Sigmoid colon (tissue), 7 donors: ENCODE data around the gene MAP2K3. TPM values are rescaled to one million over a fixed set of nuclear protein-coding genes. Genes with fewer than 3 reads are reported as not detected.
A peak's percentile ranks its signal among the peaks of the same experiment; 100 is the strongest.

Experiments
- DNase-seq: peaks from one replicate; pipeline ENCODE4 v3.0.0-alpha.2; 2019
- H3K27ac ChIP-seq, 4 donors: fragments of 200-600 bp; sonication (generic); one replicate each; pipeline ENCODE4 v1.5.1; 2016 to 2019; ENCODE audit warnings: mild to moderate bottlenecking in 1 of 4
- H3K27me3 ChIP-seq, 3 donors: fragments of 200-600 bp; sonication (generic); one replicate each; pipeline ENCODE4 v1.5.1; 2019; ENCODE audit warnings: mild to moderate bottlenecking in 1 of 3
- H3K36me3 ChIP-seq, 4 donors: fragments of 200-600 bp; sonication (generic); one replicate each; pipeline ENCODE4 v1.5.1; 2016 to 2019
- H3K4me1 ChIP-seq, 4 donors: fragments of 200-600 bp; sonication (generic); one replicate each; pipeline ENCODE4 v1.5.1; 2017 to 2019
- H3K4me3 ChIP-seq, 4 donors: fragments of 200-600 bp; sonication (generic); one replicate each; pipeline ENCODE4 v1.5.1; 2017 to 2019; ENCODE audit warnings: mild to moderate bottlenecking in 2 of 4, moderate library complexity in 1 of 4
- H3K9me3 ChIP-seq, 4 donors: fragments of 200-600 bp in 3 of 4; sonication (generic) in 3 of 4; one replicate each; pipeline versions ENCODE4 v1.5.1 to v1.6.1; 2013 to 2019
- CTCF ChIP-seq, 4 experiments: fragments of 450-650 bp in 3 of 4; fragments of 200-600 bp in 1 of 4; IDR thresholded peaks; one replicate each; pipeline ENCODE4 v1.5.1; 2016 to 2019; ENCODE audit warnings: antibody characterized with exemption in 4 of 4, mild to moderate bottlenecking in 3 of 4, moderate library complexity in 2 of 4
- EP300 ChIP-seq, 4 donors: sonication (generic); formaldehyde crosslinking; IDR thresholded peaks; one replicate each; pipeline ENCODE4 v1.6.1; 2017; ENCODE audit warnings: antibody characterized with exemption in 4 of 4
- POLR2A ChIP-seq, 2 donors: fragments of 450-650 bp; IDR thresholded peaks; one replicate each; pipeline ENCODE4 v1.6.1; 2016; ENCODE audit warnings: antibody characterized with exemption in 2 of 2, mild to moderate bottlenecking in 2 of 2, moderate library complexity in 2 of 2
- POLR2AphosphoS5 ChIP-seq, 4 donors: sonication (generic); formaldehyde crosslinking; IDR thresholded peaks; one replicate each; pipeline ENCODE4 v1.6.1; 2017; ENCODE audit warnings: antibody characterized with exemption in 4 of 4
- WGBS, 2 donors: extraction: QIAGEN DNeasy Blood & Tissue Kit; methylation state at CpG; one replicate each; pipeline ENCODE4 v1.1.7; 2013; 5-methylcytosine and 5-hydroxymethylcytosine counted together
- intact Hi-C: fragments of 100-400 bp; cut with DNase I; formaldehyde crosslinking; loops from one replicate; pipeline ENCODE4 v1.15.1; 2023
- polyA plus RNA-seq, 3 donors: library from polyadenylated mRNA; stranded (reverse); fragments of 200-250 nt; gene quantifications; one replicate each; pipeline ENCODE4 v1.2.3, GENCODE V29; 2013
- total RNA-seq, 4 donors: library from RNA; depleted of rRNA; stranded (reverse); fragments of >200 nt; gene quantifications; one replicate each; pipeline ENCODE4 v1.1.0, GENCODE V29; 2016
- donor health status: healthy with polysubstance abuse.
- donor health status: Bipolar disorder and iron deficiency.
- donor health status: healthy.

MAP2K3 gene
- total and polyA plus RNA-seq, 7 donors: 9.5 to 59.1 (median 23.3) TPM

GRCh38 chr17:21288571-21289017 lies 4.1 kb downstream of the MAP2K3 start:
- DNase-seq: no peak
- Histone ChIP-seq H3K4me3 (peak overlapping the region in 2 of 4 donors; percentile 91 to 97), H3K4me1 (peaks cover 0 to 68% (median 58%) of the 10 kb centered on the region in 4 donors)

GRCh38 chr17:21289175-21289901 lies 4.8 kb downstream of the MAP2K3 start:
- no peak for TF ChIP-seq CTCF (IDR thresholded peaks at IDR 0.05)
- TF ChIP-seq EP300 (IDR thresholded peaks at IDR 0.05): no peak
- no peak for TF ChIP-seq POLR2A (IDR thresholded peaks at IDR 0.05)
- TF ChIP-seq POLR2AphosphoS5 (IDR thresholded peaks at IDR 0.05): no peak
- peaks cover 0 to 65% (median 53%) of the 10 kb centered on the region in 4 donors for H3K4me1 ChIP-seq
- H3K27me3 ChIP-seq: no peaks in the 10 kb centered on the region
- H3K36me3 ChIP-seq: no peaks in the 10 kb centered on the region
- H3K27ac ChIP-seq: peak overlapping the region; percentile 91 to 99 (median 98)
- no peaks in the 10 kb centered on the region for H3K9me3 ChIP-seq
- H3K4me3 ChIP-seq: no peak overlapping the region
- intact Hi-C loops: no loop called here
- no peak for DNase-seq
- 78 to 80% methylated on average over 11 of the region's 11 CpGs for WGBS, 2 donors

More at GRCh38 chr17:21288571-21289017, 4.1 kb downstream of the MAP2K3 start:
- H3K36me3 ChIP-seq: no peaks in the 10 kb centered on the region
- no peaks in the 10 kb centered on the region for H3K9me3 ChIP-seq
- 26 to 44% methylated on average over 6 of the region's 6 CpGs for WGBS, 2 donors
- no peaks in the 10 kb centered on the region for H3K27me3 ChIP-seq
- TF ChIP-seq POLR2AphosphoS5 (IDR thresholded peaks at IDR 0.05): no peak
- TF ChIP-seq CTCF (IDR thresholded peaks at IDR 0.05): no peak
- TF ChIP-seq POLR2A (IDR thresholded peaks at IDR 0.05): no peak
- TF ChIP-seq EP300 (IDR thresholded peaks at IDR 0.05): no peak
- intact Hi-C loops: no loop called here
- H3K27ac ChIP-seq: peak overlapping the region; percentile 91 to 99 (median 98)

- peak overlapping the region; percentile 91 to 99 (median 98) for H3K27ac ChIP-seq
- WGBS, 2 donors: 73 to 78% methylated on average over 18 of the region's 18 CpGs
- no peaks in the 10 kb centered on the region for H3K36me3 ChIP-seq
- H3K4me3 ChIP-seq: no peak overlapping the region
- no peaks in the 10 kb centered on the region for H3K9me3 ChIP-seq
- TF ChIP-seq POLR2AphosphoS5 (IDR thresholded peaks at IDR 0.05): peak in 1 of 4 donors; percentile 15
- TF ChIP-seq CTCF (IDR thresholded peaks at IDR 0.05): no peak
- peak in 1 of 4 donors; percentile 32 for TF ChIP-seq EP300 (IDR thresholded peaks at IDR 0.05)
- no peak for TF ChIP-seq POLR2A (IDR thresholded peaks at IDR 0.05)
- H3K4me1 ChIP-seq: peaks cover 0 to 72% (median 58%) of the 10 kb centered on the region in 4 donors
- intact Hi-C loops: no loop called here
- no peaks in the 10 kb centered on the region for H3K27me3 ChIP-seq
- DNase-seq: peak; percentile 90
These were observed 5.5 kb downstream of the MAP2K3 start for GRCh38 chr17:21289902-21290571.

GRCh38 chr17:21291357-21291756 lies 6.8 kb downstream of the MAP2K3 start:
- WGBS, 2 donors: 64 to 71% methylated on average over 10 of the region's 10 CpGs
- Histone ChIP-seq H3K9me3 (no peaks in the 10 kb centered on the region), H3K27me3 (no peaks in the 10 kb centered on the region), H3K4me3 (no peak overlapping the region), H3K36me3 (no peaks in the 10 kb centered on the region), H3K4me1 (peaks cover 0 to 73% (median 63%) of the 10 kb centered on the region in 4 donors), H3K27ac (no peak overlapping the region)
- no peak for DNase-seq
- intact Hi-C loops: no loop called here
- TF ChIP-seq POLR2A (IDR thresholded peaks at IDR 0.05) (no peak), POLR2AphosphoS5 (IDR thresholded peaks at IDR 0.05) (no peak)

GRCh38 chr17:21291862-21292261 lies 7.4 kb downstream of the MAP2K3 start:
- no peak overlapping the region for H3K27ac ChIP-seq

More at GRCh38 chr17:21291862-21292261, 7.4 kb downstream of the MAP2K3 start:
- no peak overlapping the region for H3K4me3 ChIP-seq
- TF ChIP-seq EP300 (IDR thresholded peaks at IDR 0.05) (no peak), CTCF (IDR thresholded peaks at IDR 0.05) (no peak), POLR2AphosphoS5 (IDR thresholded peaks at IDR 0.05) (no peak), POLR2A (IDR thresholded peaks at IDR 0.05) (no peak)
- 70 to 71% methylated on average over 12 of the region's 12 CpGs for WGBS, 2 donors
- no peaks in the 10 kb centered on the region for H3K36me3 ChIP-seq
- no peaks in the 10 kb centered on the region for H3K9me3 ChIP-seq
- no peak for DNase-seq
- intact Hi-C loops: no loop called here
- H3K4me1 ChIP-seq: peaks cover 0 to 73% (median 60%) of the 10 kb centered on the region in 4 donors
- no peaks in the 10 kb centered on the region for H3K27me3 ChIP-seq
